ENCODE measurements around the gene SPOCK1.

- TF ChIP-seq, protein P1, sequence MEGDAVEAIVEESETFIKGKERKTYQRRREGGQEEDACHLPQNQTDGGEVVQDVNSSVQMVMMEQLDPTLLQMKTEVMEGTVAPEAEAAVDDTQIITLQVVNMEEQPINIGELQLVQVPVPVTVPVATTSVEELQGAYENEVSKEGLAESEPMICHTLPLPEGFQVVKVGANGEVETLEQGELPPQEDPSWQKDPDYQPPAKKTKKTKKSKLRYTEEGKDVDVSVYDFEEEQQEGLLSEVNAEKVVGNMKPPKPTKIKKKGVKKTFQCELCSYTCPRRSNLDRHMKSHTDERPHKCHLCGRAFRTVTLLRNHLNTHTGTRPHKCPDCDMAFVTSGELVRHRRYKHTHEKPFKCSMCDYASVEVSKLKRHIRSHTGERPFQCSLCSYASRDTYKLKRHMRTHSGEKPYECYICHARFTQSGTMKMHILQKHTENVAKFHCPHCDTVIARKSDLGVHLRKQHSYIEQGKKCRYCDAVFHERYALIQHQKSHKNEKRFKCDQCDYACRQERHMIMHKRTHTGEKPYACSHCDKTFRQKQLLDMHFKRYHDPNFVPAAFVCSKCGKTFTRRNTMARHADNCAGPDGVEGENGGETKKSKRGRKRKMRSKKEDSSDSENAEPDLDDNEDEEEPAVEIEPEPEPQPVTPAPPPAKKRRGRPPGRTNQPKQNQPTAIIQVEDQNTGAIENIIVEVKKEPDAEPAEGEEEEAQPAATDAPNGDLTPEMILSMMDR (IDR thresholded peaks at IDR 0.05; ENCODE audit: poor library complexity) = no peak
- no peak for TF ChIP-seq EZH2phosphoT487 (IDR thresholded peaks at IDR 0.05; ENCODE audit: low read depth, severe bottlenecking, unreplicated experiment)
Observed at GRCh38 chr5:137090151-137090550, 409.0 kb downstream of the SPOCK1 start.

Data from hepatocyte (in vitro differentiated cells).